ENCODE results near the gene CDK5RAP1.

CDK5RAP1 gene

GRCh38 chr20:33348136-33348937 is 53.0 kb downstream of the CDK5RAP1 start:
- no peaks in the 10 kb centered on the region for H3K9me3 ChIP-seq (ENCODE audit: control insufficient read depth in 2 of 2, low read length in 2 of 2)
- no peak overlapping the region for H3K4me3 ChIP-seq (ENCODE audit: low read length in 2 of 2)
- H3K27me3 ChIP-seq (ENCODE audit: control insufficient read depth in 1 of 2, insufficient read depth in 2 of 2, low read length in 2 of 2): no peaks in the 10 kb centered on the region
- no peaks in the 10 kb centered on the region for H3K4me1 ChIP-seq (ENCODE audit: control insufficient read depth, insufficient read depth, low read length)
- peaks cover 8 to 16% of the 10 kb centered on the region in 2 donors for H3K36me3 ChIP-seq (ENCODE audit: control insufficient read depth in 2 of 2, insufficient read depth in 2 of 2, low read length in 2 of 2)
- no peak overlapping the region for H3K27ac ChIP-seq (ENCODE audit: low read length)
- H3K9ac ChIP-seq (ENCODE audit: low read length in 2 of 2): no peak overlapping the region

GRCh38 chr20:33345342-33345741 is 56.0 kb downstream of the CDK5RAP1 start:
- Histone ChIP-seq H3K9ac (ENCODE audit: low read length in 2 of 2) (no peak overlapping the region), H3K27ac (ENCODE audit: low read length) (no peak overlapping the region), H3K4me3 (ENCODE audit: low read length in 2 of 2) (no peak overlapping the region), H3K9me3 (ENCODE audit: control insufficient read depth in 2 of 2, low read length in 2 of 2) (no peaks in the 10 kb centered on the region), H3K4me1 (ENCODE audit: control insufficient read depth, insufficient read depth, low read length) (no peaks in the 10 kb centered on the region), H3K27me3 (ENCODE audit: control insufficient read depth in 1 of 2, insufficient read depth in 2 of 2, low read length in 2 of 2) (peaks cover 5% of the 10 kb centered on the region in 2 donors), H3K36me3 (ENCODE audit: control insufficient read depth in 2 of 2, insufficient read depth in 2 of 2, low read length in 2 of 2) (peaks cover 8 to 9% of the 10 kb centered on the region in 2 donors)

- Histone ChIP-seq H3K9ac (ENCODE audit: low read length in 2 of 2) (no peak overlapping the region), H3K36me3 (ENCODE audit: control insufficient read depth in 2 of 2, insufficient read depth in 2 of 2, low read length in 2 of 2) (no peaks in the 10 kb centered on the region), H3K4me1 (ENCODE audit: control insufficient read depth, insufficient read depth, low read length) (no peaks in the 10 kb centered on the region), H3K27me3 (ENCODE audit: control insufficient read depth in 1 of 2, insufficient read depth in 2 of 2, low read length in 2 of 2) (peaks cover 5% of the 10 kb centered on the region in 2 donors), H3K27ac (ENCODE audit: low read length) (no peak overlapping the region), H3K9me3 (ENCODE audit: control insufficient read depth in 2 of 2, low read length in 2 of 2) (no peaks in the 10 kb centered on the region), H3K4me3 (ENCODE audit: low read length in 2 of 2) (no peak overlapping the region)
Measured at GRCh38 chr20:33343521-33343920, 57.8 kb downstream of the CDK5RAP1 start.

DNA sequence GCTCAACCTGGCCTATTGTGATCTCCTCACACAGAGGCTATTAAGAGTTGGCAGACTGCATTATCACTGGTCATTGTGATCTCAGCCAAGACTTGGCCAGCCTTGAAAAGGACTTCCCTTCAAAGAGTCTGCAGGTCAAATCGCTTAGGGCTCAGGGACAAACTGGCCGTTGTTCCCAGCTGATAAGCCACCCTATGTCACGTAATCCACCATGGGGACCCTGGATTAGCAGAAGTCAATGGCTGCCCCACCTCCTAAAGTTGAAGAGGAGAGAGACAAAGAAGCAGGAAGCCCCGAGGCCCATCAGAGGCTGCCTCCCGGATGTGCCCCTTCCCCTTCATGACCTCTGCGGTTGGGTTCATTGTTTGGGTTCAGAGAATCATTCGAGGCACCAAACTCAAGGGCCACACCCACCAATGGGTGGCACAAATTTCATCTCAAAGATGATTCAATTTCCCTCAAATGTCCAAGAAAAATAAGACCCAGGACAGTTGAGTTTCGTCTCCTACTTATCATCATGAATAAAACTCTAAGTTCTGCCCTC is 61.7 kb downstream of the CDK5RAP1 start:
- Histone ChIP-seq H3K27ac (ENCODE audit: low read length) (no peak overlapping the region), H3K36me3 (ENCODE audit: control insufficient read depth in 2 of 2, insufficient read depth in 2 of 2, low read length in 2 of 2) (no peaks in the 10 kb centered on the region), H3K4me3 (ENCODE audit: low read length in 2 of 2) (no peak overlapping the region), H3K27me3 (ENCODE audit: control insufficient read depth in 1 of 2, insufficient read depth in 2 of 2, low read length in 2 of 2) (peaks cover 5 to 7% of the 10 kb centered on the region in 2 donors), H3K9me3 (ENCODE audit: control insufficient read depth in 2 of 2, low read length in 2 of 2) (no peaks in the 10 kb centered on the region), H3K4me1 (ENCODE audit: control insufficient read depth, insufficient read depth, low read length) (no peaks in the 10 kb centered on the region), H3K9ac (ENCODE audit: low read length in 2 of 2) (no peak overlapping the region)

GRCh38 chr20:33338467-33339258 is 62.7 kb downstream of the CDK5RAP1 start:
- no peaks in the 10 kb centered on the region for H3K4me1 ChIP-seq (ENCODE audit: control insufficient read depth, insufficient read depth, low read length)
- H3K27me3 ChIP-seq (ENCODE audit: control insufficient read depth in 1 of 2, insufficient read depth in 2 of 2, low read length in 2 of 2): peaks cover 5 to 9% of the 10 kb centered on the region in 2 donors
- no peak overlapping the region for H3K4me3 ChIP-seq (ENCODE audit: low read length in 2 of 2)
- H3K9ac ChIP-seq (ENCODE audit: low read length in 2 of 2): no peak overlapping the region
- H3K36me3 ChIP-seq (ENCODE audit: control insufficient read depth in 2 of 2, insufficient read depth in 2 of 2, low read length in 2 of 2): no peaks in the 10 kb centered on the region
- no peaks in the 10 kb centered on the region for H3K9me3 ChIP-seq (ENCODE audit: control insufficient read depth in 2 of 2, low read length in 2 of 2)
- no peak overlapping the region for H3K27ac ChIP-seq (ENCODE audit: low read length)

- no peak overlapping the region for H3K9ac ChIP-seq (ENCODE audit: low read length in 2 of 2)
- H3K36me3 ChIP-seq (ENCODE audit: control insufficient read depth in 2 of 2, insufficient read depth in 2 of 2, low read length in 2 of 2): no peaks in the 10 kb centered on the region
- H3K4me3 ChIP-seq (ENCODE audit: low read length in 2 of 2): no peak overlapping the region
- no peaks in the 10 kb centered on the region for H3K4me1 ChIP-seq (ENCODE audit: control insufficient read depth, insufficient read depth, low read length)
- peaks cover 5 to 9% of the 10 kb centered on the region in 2 donors for H3K27me3 ChIP-seq (ENCODE audit: control insufficient read depth in 1 of 2, insufficient read depth in 2 of 2, low read length in 2 of 2)
- no peaks in the 10 kb centered on the region for H3K9me3 ChIP-seq (ENCODE audit: control insufficient read depth in 2 of 2, low read length in 2 of 2)
- H3K27ac ChIP-seq (ENCODE audit: low read length): no peak overlapping the region
Measured at GRCh38 chr20:33337531-33338165, 63.7 kb downstream of the CDK5RAP1 start.

- no peaks in the 10 kb centered on the region for H3K9me3 ChIP-seq (ENCODE audit: control insufficient read depth in 2 of 2, low read length in 2 of 2)
- no peaks in the 10 kb centered on the region for H3K4me1 ChIP-seq (ENCODE audit: control insufficient read depth, insufficient read depth, low read length)
- H3K27ac ChIP-seq (ENCODE audit: low read length): no peak overlapping the region
- no peak overlapping the region for H3K4me3 ChIP-seq (ENCODE audit: low read length in 2 of 2)
- H3K36me3 ChIP-seq (ENCODE audit: control insufficient read depth in 2 of 2, insufficient read depth in 2 of 2, low read length in 2 of 2): no peaks in the 10 kb centered on the region
- H3K9ac ChIP-seq (ENCODE audit: low read length in 2 of 2): no peak overlapping the region
- H3K27me3 ChIP-seq (ENCODE audit: control insufficient read depth in 1 of 2, insufficient read depth in 2 of 2, low read length in 2 of 2): peaks cover 1 to 6% of the 10 kb centered on the region in 2 donors
Measured at GRCh38 chr20:33337119-33337518, 64.2 kb downstream of the CDK5RAP1 start.

DNA sequence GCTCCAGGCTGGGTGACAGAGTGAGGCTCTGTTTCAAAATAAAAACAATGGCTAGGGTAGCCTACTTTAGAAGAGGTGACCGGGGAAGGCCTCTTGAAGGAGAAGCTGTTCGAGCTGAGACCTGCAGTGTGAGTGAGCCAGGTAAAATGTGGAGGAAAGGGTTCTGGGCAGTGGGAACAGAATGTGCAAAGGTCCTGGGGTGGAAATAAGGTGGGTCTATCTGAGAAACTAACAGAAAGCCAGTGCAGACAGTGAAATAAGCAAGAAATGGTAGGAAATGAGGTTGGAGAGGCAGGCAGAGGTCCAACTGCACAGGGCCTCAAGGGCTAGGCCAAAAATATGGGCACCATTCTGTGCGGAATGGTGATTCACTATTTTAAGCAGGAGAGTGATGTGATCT is 64.9 kb downstream of the CDK5RAP1 start:
- no peak overlapping the region for H3K9ac ChIP-seq (ENCODE audit: low read length in 2 of 2)
- no peaks in the 10 kb centered on the region for H3K36me3 ChIP-seq (ENCODE audit: control insufficient read depth in 2 of 2, insufficient read depth in 2 of 2, low read length in 2 of 2)
- H3K4me3 ChIP-seq (ENCODE audit: low read length in 2 of 2): no peak overlapping the region
- H3K4me1 ChIP-seq (ENCODE audit: control insufficient read depth, insufficient read depth, low read length): no peaks in the 10 kb centered on the region
- no peaks in the 10 kb centered on the region for H3K9me3 ChIP-seq (ENCODE audit: control insufficient read depth in 2 of 2, low read length in 2 of 2)
- peaks cover 0 to 4% of the 10 kb centered on the region in 2 donors for H3K27me3 ChIP-seq (ENCODE audit: control insufficient read depth in 1 of 2, insufficient read depth in 2 of 2, low read length in 2 of 2)
- H3K27ac ChIP-seq (ENCODE audit: low read length): no peak overlapping the region

DNA sequence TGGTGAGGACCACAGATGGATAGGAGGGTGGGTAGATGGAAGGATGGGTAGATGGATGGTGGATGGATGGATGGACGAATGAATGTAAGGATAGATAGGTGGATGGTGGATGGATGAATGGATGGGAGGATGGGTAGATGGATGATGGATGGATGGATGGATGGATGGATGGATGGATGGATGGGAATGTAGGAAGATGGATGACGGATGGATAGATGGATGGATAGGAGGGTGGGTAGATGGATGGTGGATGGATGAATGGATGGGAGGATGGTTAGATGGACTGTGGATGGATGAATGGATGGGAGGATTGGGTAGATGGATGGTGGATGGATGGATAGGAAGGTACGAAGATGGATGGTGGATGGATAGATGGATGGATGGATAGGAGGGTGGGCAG is 67.2 kb downstream of the CDK5RAP1 start:
- no peaks in the 10 kb centered on the region for H3K36me3 ChIP-seq (ENCODE audit: control insufficient read depth in 2 of 2, insufficient read depth in 2 of 2, low read length in 2 of 2)
- no peaks in the 10 kb centered on the region for H3K9me3 ChIP-seq (ENCODE audit: control insufficient read depth in 2 of 2, low read length in 2 of 2)
- no peak overlapping the region for H3K9ac ChIP-seq (ENCODE audit: low read length in 2 of 2)
- H3K4me3 ChIP-seq (ENCODE audit: low read length in 2 of 2): no peak overlapping the region
- no peaks in the 10 kb centered on the region for H3K4me1 ChIP-seq (ENCODE audit: control insufficient read depth, insufficient read depth, low read length)
- peaks cover 0 to 4% of the 10 kb centered on the region in 2 donors for H3K27me3 ChIP-seq (ENCODE audit: control insufficient read depth in 1 of 2, insufficient read depth in 2 of 2, low read length in 2 of 2)
- H3K27ac ChIP-seq (ENCODE audit: low read length): no peak overlapping the region

DNA sequence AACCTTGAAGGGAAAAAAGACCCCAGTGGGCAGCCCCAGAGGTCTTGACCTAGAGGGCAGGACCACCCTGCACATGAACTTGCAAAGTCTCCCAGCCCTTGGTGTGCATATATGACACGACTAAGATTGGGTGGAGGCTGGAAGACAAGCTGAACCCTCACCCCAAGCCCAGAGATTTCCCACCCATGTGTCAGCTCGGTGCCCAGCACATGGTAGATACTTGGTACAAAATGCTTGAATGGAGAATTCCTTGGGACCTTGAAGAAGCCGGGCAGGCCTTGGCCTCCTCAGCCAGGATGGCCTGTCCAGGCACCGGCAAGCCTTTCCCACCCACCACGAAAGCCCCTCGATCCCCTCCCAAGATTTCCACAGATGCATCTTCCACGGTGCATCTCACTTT is 67.7 kb downstream of the CDK5RAP1 start:
- H3K36me3 ChIP-seq (ENCODE audit: control insufficient read depth in 2 of 2, insufficient read depth in 2 of 2, low read length in 2 of 2): no peaks in the 10 kb centered on the region
- no peaks in the 10 kb centered on the region for H3K4me1 ChIP-seq (ENCODE audit: control insufficient read depth, insufficient read depth, low read length)
- H3K27ac ChIP-seq (ENCODE audit: low read length): no peak overlapping the region
- no peak overlapping the region for H3K9ac ChIP-seq (ENCODE audit: low read length in 2 of 2)
- peaks cover 0 to 4% of the 10 kb centered on the region in 2 donors for H3K27me3 ChIP-seq (ENCODE audit: control insufficient read depth in 1 of 2, insufficient read depth in 2 of 2, low read length in 2 of 2)
- H3K9me3 ChIP-seq (ENCODE audit: control insufficient read depth in 2 of 2, low read length in 2 of 2): no peaks in the 10 kb centered on the region
- no peak overlapping the region for H3K4me3 ChIP-seq (ENCODE audit: low read length in 2 of 2)

Measured in stomach smooth muscle (tissue), 2 donors.